ENCODE measurements around the gene COX18. TPM values are rescaled to one million over a fixed set of nuclear protein-coding genes. Genes with fewer than 3 reads are reported as not detected.
A peak's percentile ranks its signal among the peaks of the same experiment; 100 is the strongest.

The COX18 gene
- polyA plus RNA-seq, 1 donor: 11.6 TPM

GRCh38 chr4:73087871-73088270 lies 18.4 kb upstream of the COX18 start:
- Histone ChIP-seq H3K27ac (ENCODE audit: low read length) (no peak overlapping the region), H3K4me1 (ENCODE audit: control insufficient read depth, insufficient read depth, low read length) (no peaks in the 10 kb centered on the region), H3K9me3 (ENCODE audit: control insufficient read depth, low read depth, low read length) (no peaks in the 10 kb centered on the region), H3K4me3 (ENCODE audit: low read length) (no peak overlapping the region), H3K27me3 (ENCODE audit: control insufficient read depth, insufficient read depth, low read length) (no peaks in the 10 kb centered on the region), H3K36me3 (ENCODE audit: control insufficient read depth, insufficient read depth, low read length) (peaks cover 49% of the 10 kb centered on the region)
- no peak for DNase-seq

GRCh38 chr4:73086095-73086868 lies 16.8 kb upstream of the COX18 start:
- no peaks in the 10 kb centered on the region for H3K27me3 ChIP-seq (ENCODE audit: control insufficient read depth, insufficient read depth, low read length)
- no peak overlapping the region for H3K27ac ChIP-seq (ENCODE audit: low read length)
- no peaks in the 10 kb centered on the region for H3K4me1 ChIP-seq (ENCODE audit: control insufficient read depth, insufficient read depth, low read length)
- DNase-seq: no peak
- H3K36me3 ChIP-seq (ENCODE audit: control insufficient read depth, insufficient read depth, low read length): peaks cover 46% of the 10 kb centered on the region
- WGBS (ENCODE audit: insufficient coverage, low lambda C conversion rate): 69% methylated on average over 4 of the region's 6 CpGs
- H3K4me3 ChIP-seq (ENCODE audit: low read length): no peak overlapping the region
- H3K9me3 ChIP-seq (ENCODE audit: control insufficient read depth, low read depth, low read length): no peaks in the 10 kb centered on the region

GRCh38 chr4:73080789-73081188 lies 11.3 kb upstream of the COX18 start:
- Histone ChIP-seq H3K9me3 (ENCODE audit: control insufficient read depth, low read depth, low read length) (no peaks in the 10 kb centered on the region), H3K4me1 (ENCODE audit: control insufficient read depth, insufficient read depth, low read length) (no peaks in the 10 kb centered on the region), H3K27me3 (ENCODE audit: control insufficient read depth, insufficient read depth, low read length) (no peaks in the 10 kb centered on the region), H3K27ac (ENCODE audit: low read length) (no peak overlapping the region), H3K4me3 (ENCODE audit: low read length) (no peak overlapping the region), H3K36me3 (ENCODE audit: control insufficient read depth, insufficient read depth, low read length) (peaks cover 51% of the 10 kb centered on the region)
- no CpG with 5 or more reads among the region's 3 CpGs for WGBS (ENCODE audit: insufficient coverage, low lambda C conversion rate)
- DNase-seq: no peak

- Histone ChIP-seq H3K27me3 (ENCODE audit: control insufficient read depth, insufficient read depth, low read length) (no peaks in the 10 kb centered on the region), H3K36me3 (ENCODE audit: control insufficient read depth, insufficient read depth, low read length) (peaks cover 29% of the 10 kb centered on the region), H3K4me1 (ENCODE audit: control insufficient read depth, insufficient read depth, low read length) (no peaks in the 10 kb centered on the region), H3K4me3 (ENCODE audit: low read length) (no peak overlapping the region), H3K27ac (ENCODE audit: low read length) (no peak overlapping the region), H3K9me3 (ENCODE audit: control insufficient read depth, low read depth, low read length) (no peaks in the 10 kb centered on the region)
- 91% methylated on average over 2 of the region's 3 CpGs for WGBS (ENCODE audit: insufficient coverage, low lambda C conversion rate)
- DNase-seq: no peak
Observed at GRCh38 chr4:73075832-73076231, 6.3 kb upstream of the COX18 start.

- no CpG with 5 or more reads among the region's 9 CpGs for WGBS (ENCODE audit: insufficient coverage, low lambda C conversion rate)
- Histone ChIP-seq H3K36me3 (ENCODE audit: control insufficient read depth, insufficient read depth, low read length) (no peaks in the 10 kb centered on the region), H3K4me3 (ENCODE audit: low read length) (peak overlapping the region; percentile 84), H3K27me3 (ENCODE audit: control insufficient read depth, insufficient read depth, low read length) (no peaks in the 10 kb centered on the region), H3K27ac (ENCODE audit: low read length) (peak overlapping the region; percentile 94), H3K9me3 (ENCODE audit: control insufficient read depth, low read depth, low read length) (no peaks in the 10 kb centered on the region), H3K4me1 (ENCODE audit: control insufficient read depth, insufficient read depth, low read length) (peaks cover 3% of the 10 kb centered on the region)
- no peak for DNase-seq
Observed at GRCh38 chr4:73070074-73070390, 516 bp upstream of the COX18 start.

- no peaks in the 10 kb centered on the region for H3K9me3 ChIP-seq (ENCODE audit: control insufficient read depth, low read depth, low read length)
- peak overlapping the region; percentile 94 for H3K27ac ChIP-seq (ENCODE audit: low read length)
- DNase-seq: peak in 1 of 2 donors; percentile 70
- WGBS (ENCODE audit: insufficient coverage, low lambda C conversion rate): 4% methylated on average over 5 of the region's 27 CpGs
- no peaks in the 10 kb centered on the region for H3K27me3 ChIP-seq (ENCODE audit: control insufficient read depth, insufficient read depth, low read length)
- peak overlapping the region; percentile 84 for H3K4me3 ChIP-seq (ENCODE audit: low read length)
- H3K4me1 ChIP-seq (ENCODE audit: control insufficient read depth, insufficient read depth, low read length): peaks cover 3% of the 10 kb centered on the region
- peaks cover 5% of the 10 kb centered on the region for H3K36me3 ChIP-seq (ENCODE audit: control insufficient read depth, insufficient read depth, low read length)
Observed at GRCh38 chr4:73068491-73069337, 802 bp downstream of the COX18 start.

GRCh38 chr4:73067971-73068394 lies 1.5 kb downstream of the COX18 start:
- DNase-seq: no peak
- peak overlapping the region; percentile 84 for H3K4me3 ChIP-seq (ENCODE audit: low read length)
- no peaks in the 10 kb centered on the region for H3K9me3 ChIP-seq (ENCODE audit: control insufficient read depth, low read depth, low read length)
- peaks cover 5% of the 10 kb centered on the region for H3K36me3 ChIP-seq (ENCODE audit: control insufficient read depth, insufficient read depth, low read length)
- peak overlapping the region; percentile 94 for H3K27ac ChIP-seq (ENCODE audit: low read length)
- no peaks in the 10 kb centered on the region for H3K27me3 ChIP-seq (ENCODE audit: control insufficient read depth, insufficient read depth, low read length)
- WGBS (ENCODE audit: insufficient coverage, low lambda C conversion rate): no CpG with 5 or more reads among the region's 4 CpGs
- H3K4me1 ChIP-seq (ENCODE audit: control insufficient read depth, insufficient read depth, low read length): peaks cover 3% of the 10 kb centered on the region

DNA sequence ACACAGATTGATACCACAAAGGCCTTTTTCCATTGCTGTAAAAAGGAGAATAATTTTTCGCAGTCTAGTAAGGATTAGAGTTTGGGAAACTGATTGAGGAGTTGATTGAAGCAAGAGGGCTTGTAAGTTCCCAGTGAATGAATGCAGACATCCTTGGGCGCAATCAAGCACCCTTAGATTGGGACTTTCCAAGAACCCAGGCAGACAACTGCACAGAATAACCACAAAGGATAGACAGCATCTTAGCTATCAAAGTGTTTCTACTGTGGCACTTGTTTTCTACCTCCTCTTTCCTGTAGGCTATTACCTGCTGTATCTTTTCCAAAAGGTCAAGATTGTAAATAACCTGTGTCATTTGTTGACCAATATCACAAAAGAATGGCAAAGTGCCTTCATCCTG lies 2.6 kb downstream of the COX18 start:
- Histone ChIP-seq H3K4me1 (ENCODE audit: control insufficient read depth, insufficient read depth, low read length) (peaks cover 3% of the 10 kb centered on the region), H3K4me3 (ENCODE audit: low read length) (no peak overlapping the region), H3K36me3 (ENCODE audit: control insufficient read depth, insufficient read depth, low read length) (peaks cover 8% of the 10 kb centered on the region), H3K27ac (ENCODE audit: low read length) (no peak overlapping the region), H3K27me3 (ENCODE audit: control insufficient read depth, insufficient read depth, low read length) (no peaks in the 10 kb centered on the region), H3K9me3 (ENCODE audit: control insufficient read depth, low read depth, low read length) (no peaks in the 10 kb centered on the region)
- DNase-seq: no peak
- 89% methylated on average over 1 of the region's 2 CpGs for WGBS (ENCODE audit: insufficient coverage, low lambda C conversion rate)

GRCh38 chr4:73066445-73066844 lies 3.1 kb downstream of the COX18 start:
- Histone ChIP-seq H3K9me3 (ENCODE audit: control insufficient read depth, low read depth, low read length) (no peaks in the 10 kb centered on the region), H3K4me3 (ENCODE audit: low read length) (no peak overlapping the region), H3K4me1 (ENCODE audit: control insufficient read depth, insufficient read depth, low read length) (peaks cover 3% of the 10 kb centered on the region), H3K27ac (ENCODE audit: low read length) (no peak overlapping the region), H3K27me3 (ENCODE audit: control insufficient read depth, insufficient read depth, low read length) (no peaks in the 10 kb centered on the region), H3K36me3 (ENCODE audit: control insufficient read depth, insufficient read depth, low read length) (peaks cover 12% of the 10 kb centered on the region)
- DNase-seq: no peak
- 67% methylated on average over 1 of the region's 3 CpGs for WGBS (ENCODE audit: insufficient coverage, low lambda C conversion rate)

DNA sequence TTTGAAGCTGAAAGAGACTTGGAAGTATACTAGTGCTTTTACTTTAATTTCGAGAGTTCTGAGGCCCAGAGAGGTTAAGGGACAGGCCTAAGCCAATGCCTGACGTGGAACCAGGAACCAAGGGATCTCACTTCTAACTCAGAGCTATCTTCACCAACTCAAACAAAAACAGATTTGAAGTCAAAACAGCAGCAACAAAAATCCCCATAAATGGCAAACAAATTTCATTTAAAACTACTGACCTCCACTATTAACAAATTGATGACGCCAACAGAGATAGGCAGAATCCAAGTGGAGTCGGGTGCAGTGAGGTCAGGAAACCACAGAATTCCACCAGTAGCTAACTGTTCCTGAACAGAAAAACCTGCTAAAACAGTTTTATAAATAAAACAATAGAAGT lies 5.0 kb downstream of the COX18 start:
- no peak overlapping the region for H3K27ac ChIP-seq (ENCODE audit: low read length)
- no peaks in the 10 kb centered on the region for H3K27me3 ChIP-seq (ENCODE audit: control insufficient read depth, insufficient read depth, low read length)
- no peak for DNase-seq
- peaks cover 23% of the 10 kb centered on the region for H3K36me3 ChIP-seq (ENCODE audit: control insufficient read depth, insufficient read depth, low read length)
- H3K4me1 ChIP-seq (ENCODE audit: control insufficient read depth, insufficient read depth, low read length): no peaks in the 10 kb centered on the region
- no peak overlapping the region for H3K4me3 ChIP-seq (ENCODE audit: low read length)
- WGBS (ENCODE audit: insufficient coverage, low lambda C conversion rate): no CpG with 5 or more reads among the region's 4 CpGs
- no peaks in the 10 kb centered on the region for H3K9me3 ChIP-seq (ENCODE audit: control insufficient read depth, low read depth, low read length)

Measured in large intestine (tissue), 3 donors.